Subcutaneous adipose tissue (tissue), 4 donors: Measurements from ENCODE around the gene SPAG16. TPM values are rescaled to one million over a fixed set of nuclear protein-coding genes. Genes with fewer than 3 reads are reported as not detected.

Source experiments
- total RNA-seq, 4 donors: library from RNA; depleted of rRNA; stranded (reverse); fragments of >200 nt; gene quantifications; one replicate each; pipeline ENCODE4 v1.1.0, GENCODE V29; 2016
- TF ChIP-seq, protein P1 (sequence below): fragments of 450-650 bp; IDR thresholded peaks from one replicate; pipeline ENCODE4 v1.5.1; 2016; ENCODE audit warnings: low read depth, mild to moderate bottlenecking, control low read depth, antibody characterized with exemption, moderate library complexity

Gene SPAG16
- total RNA-seq, 4 donors from 2014 or later = 11.2 to 27.2 (median 18.2) TPM

DNA sequence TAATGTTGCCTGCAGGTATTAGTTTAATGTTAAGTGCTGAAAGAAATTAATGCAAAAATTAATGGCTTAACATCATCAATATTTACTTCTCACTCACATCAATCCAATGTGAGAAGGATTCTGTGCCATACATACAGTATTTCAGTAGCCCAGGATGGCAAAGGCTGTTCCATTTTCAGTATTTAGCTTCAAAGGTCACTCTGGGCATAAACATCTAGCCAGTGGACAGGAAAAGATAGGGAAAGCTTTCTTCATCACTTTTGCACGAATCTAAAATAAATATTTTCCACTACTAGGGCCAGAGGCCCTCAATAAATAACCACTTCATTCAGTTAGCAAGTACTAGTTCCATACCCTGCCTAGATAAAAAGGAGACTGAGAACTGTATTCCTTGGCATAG is 890.3 kb downstream of the SPAG16 start:
- TF ChIP-seq, protein P1, sequence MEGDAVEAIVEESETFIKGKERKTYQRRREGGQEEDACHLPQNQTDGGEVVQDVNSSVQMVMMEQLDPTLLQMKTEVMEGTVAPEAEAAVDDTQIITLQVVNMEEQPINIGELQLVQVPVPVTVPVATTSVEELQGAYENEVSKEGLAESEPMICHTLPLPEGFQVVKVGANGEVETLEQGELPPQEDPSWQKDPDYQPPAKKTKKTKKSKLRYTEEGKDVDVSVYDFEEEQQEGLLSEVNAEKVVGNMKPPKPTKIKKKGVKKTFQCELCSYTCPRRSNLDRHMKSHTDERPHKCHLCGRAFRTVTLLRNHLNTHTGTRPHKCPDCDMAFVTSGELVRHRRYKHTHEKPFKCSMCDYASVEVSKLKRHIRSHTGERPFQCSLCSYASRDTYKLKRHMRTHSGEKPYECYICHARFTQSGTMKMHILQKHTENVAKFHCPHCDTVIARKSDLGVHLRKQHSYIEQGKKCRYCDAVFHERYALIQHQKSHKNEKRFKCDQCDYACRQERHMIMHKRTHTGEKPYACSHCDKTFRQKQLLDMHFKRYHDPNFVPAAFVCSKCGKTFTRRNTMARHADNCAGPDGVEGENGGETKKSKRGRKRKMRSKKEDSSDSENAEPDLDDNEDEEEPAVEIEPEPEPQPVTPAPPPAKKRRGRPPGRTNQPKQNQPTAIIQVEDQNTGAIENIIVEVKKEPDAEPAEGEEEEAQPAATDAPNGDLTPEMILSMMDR = no peak

DNA sequence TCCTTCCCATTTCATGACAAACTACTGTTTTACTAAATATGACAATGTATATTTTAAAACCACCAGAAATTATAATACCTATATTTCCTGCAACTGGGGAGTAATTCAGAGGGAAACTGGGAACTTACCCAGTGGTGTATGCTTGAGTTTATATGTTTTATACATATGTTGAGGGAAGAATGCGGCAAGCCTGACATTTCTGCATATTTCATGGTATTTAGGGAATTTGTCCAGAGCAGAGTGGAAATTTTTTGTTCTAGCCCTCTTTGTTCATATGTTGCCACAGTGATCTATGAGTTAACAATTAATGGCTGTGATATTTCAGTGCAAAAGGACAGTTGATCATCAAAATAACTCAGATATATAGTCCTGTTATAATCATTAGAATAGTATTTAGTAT is 895.8 kb downstream of the SPAG16 start:
- TF ChIP-seq, protein P1 = no peak

DNA sequence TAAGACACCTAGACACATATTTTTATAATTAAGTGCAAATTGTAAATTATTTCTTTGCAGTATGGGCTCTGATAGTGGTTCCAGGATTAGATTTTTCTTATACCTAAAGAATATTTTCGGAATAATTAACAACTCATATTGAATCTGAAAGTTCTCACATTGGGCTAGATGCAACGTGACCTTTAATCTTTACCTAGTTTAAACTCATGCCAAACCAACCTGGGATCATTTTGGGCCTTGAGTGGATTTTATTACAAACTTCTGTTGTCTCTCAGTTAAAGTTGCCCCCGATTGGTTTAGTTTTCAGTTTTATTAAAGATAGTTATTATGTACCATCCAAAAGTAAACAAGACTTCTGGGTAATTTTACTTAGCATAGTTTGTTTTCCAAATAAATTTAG is 896.4 kb downstream of the SPAG16 start:
- TF ChIP-seq, protein P1 = no peak

DNA sequence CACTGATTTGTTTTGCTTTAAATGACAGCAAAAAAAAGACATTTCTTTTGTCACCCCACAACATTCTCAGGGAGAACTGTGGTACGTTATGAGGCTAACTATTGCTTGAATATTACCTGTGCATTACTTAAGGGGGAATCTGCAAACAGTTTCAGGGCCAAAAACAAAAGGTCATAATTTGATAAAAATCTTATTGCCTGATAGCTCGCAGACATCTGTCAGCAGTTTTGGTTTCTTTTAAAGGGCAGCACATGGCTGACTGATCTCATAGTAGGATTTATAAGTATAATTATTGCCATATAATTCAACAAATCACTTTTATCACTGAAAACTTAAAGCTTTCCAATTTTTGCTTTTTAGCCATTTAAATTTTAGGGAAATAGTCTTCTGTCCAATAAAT is 900.2 kb downstream of the SPAG16 start:
- TF ChIP-seq, protein P1 = no peak

DNA sequence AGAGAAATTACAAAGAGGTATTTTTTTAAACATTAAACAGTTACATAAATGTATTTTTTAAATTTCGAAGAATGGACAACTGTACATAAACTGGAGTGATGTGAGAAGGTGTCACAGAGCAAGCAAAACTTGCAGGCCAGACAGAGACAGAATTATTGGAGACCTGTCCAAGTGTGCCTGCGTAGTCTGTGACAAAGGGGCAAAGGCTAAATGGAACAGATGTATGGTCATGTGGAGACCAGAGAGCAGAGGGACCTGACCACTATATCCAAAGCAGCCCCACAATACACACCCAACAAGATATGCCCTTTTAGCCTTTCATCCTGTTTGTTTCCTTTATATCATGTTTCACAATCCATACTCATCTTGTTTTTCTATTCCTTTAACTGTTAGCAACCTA is 901.3 kb downstream of the SPAG16 start:
- TF ChIP-seq, protein P1 = no peak

DNA sequence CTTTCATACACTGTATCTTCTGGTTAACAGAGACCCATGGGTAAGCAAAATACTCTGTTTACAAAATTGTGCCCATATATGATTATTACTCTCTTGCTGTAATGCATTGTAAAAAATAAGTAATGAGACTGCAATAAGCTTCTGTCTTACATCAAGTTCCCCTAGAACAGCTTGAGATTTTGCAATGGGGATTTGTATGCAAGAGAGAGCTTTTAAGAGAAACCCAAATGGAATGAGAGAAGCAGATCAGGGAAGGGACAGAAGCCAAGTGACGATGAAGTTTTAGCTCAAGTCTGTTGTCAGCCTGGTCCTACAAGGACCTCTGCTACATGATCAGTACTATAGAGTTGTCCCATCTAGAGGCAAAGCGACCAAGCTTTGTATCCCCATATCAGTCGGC is 908.4 kb downstream of the SPAG16 start:
- TF ChIP-seq, protein P1 = no peak

GRCh38 chr2:214193943-214194342 is 909.7 kb downstream of the SPAG16 start:
- TF ChIP-seq, protein P1 = no peak
